ENCODE measurements around the gene TLL2.

DNA sequence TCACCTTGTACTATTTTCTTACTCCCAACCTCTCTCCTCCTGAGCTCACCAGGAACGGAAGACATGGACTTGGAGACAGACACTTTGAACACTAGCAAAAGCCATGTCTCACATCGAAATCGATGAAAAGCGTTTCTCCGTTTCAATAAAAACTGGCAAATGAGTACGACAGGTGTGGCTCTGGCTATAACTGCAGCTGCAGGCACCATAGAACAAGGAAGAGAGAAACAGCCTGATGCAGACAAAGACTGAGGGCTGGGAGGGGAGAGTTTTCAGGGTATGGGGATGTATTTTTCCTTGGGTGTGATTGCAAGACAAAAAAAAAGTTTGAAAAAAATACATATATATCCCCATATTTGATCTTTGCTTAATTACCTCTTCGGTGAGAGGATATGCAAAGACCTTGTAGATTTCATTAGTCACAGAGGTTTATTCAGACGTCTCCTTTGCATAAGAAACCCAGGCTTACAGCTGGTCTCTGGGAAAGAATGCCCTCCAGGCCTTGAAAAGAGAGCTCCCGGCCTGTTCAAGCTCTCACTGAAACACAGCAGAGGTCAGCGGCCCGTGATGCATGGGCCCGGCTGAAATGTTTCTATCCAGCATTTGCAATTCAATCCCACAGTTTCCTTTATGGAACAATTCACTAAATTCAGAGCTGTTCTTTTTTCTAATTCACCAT is 63.1 kb downstream of the TLL2 start:
- TF ChIP-seq, protein P1, sequence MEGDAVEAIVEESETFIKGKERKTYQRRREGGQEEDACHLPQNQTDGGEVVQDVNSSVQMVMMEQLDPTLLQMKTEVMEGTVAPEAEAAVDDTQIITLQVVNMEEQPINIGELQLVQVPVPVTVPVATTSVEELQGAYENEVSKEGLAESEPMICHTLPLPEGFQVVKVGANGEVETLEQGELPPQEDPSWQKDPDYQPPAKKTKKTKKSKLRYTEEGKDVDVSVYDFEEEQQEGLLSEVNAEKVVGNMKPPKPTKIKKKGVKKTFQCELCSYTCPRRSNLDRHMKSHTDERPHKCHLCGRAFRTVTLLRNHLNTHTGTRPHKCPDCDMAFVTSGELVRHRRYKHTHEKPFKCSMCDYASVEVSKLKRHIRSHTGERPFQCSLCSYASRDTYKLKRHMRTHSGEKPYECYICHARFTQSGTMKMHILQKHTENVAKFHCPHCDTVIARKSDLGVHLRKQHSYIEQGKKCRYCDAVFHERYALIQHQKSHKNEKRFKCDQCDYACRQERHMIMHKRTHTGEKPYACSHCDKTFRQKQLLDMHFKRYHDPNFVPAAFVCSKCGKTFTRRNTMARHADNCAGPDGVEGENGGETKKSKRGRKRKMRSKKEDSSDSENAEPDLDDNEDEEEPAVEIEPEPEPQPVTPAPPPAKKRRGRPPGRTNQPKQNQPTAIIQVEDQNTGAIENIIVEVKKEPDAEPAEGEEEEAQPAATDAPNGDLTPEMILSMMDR (IDR thresholded peaks at IDR 0.05): no peak
- TF ChIP-seq POLR2A (IDR thresholded peaks at IDR 0.05) (no peak), EP300 (IDR thresholded peaks at IDR 0.05) (no peak)

Data from tibial nerve (tissue), 4 donors.